PC-3 (cell line): ENCODE data around the gene HOXC10. TPM values are rescaled to one million over a fixed set of nuclear protein-coding genes. Genes with fewer than 3 reads are reported as not detected.
A peak's percentile ranks its signal among the peaks of the same experiment; 100 is the strongest.

Experiments used
- ATAC-seq: fragments of 200-7000 bp; cut with Tn5 transposase; 2 replicates; pipeline ENCODE4 v1.9.1; 2020; ENCODE audit warnings: mild to moderate bottlenecking, moderate library complexity
- BruUV-seq: library from RNA; stranded (reverse); fragments of 400-500 nt; replicated peaks from 2 replicates; lab custom pipeline; 2021; lab: Mats Ljungman, UMichigan
- CTCF ChIA-PET: fragments of 300-600 bp; sonication (Branson Sonifier 250); formaldehyde crosslinking; loops from one replicate; lab custom pipeline; 2022; ENCODE audit warnings: antibody characterized with exemption; lab: Charles Lee
- POLR2A ChIA-PET: fragments of 300-600 bp; sonication (Branson Sonifier 250); formaldehyde crosslinking; loops from one replicate; lab custom pipeline; 2022; ENCODE audit warnings: antibody characterized with exemption; ENCODE audit not compliant: unreplicated experiment; lab: Charles Lee
- DNase-seq: peaks from one replicate; pipeline ENCODE4 v3.0.0-alpha.2; 2015
- H2AFZ ChIP-seq: fragments of 300-600 bp; sonication (generic); 2 replicates; pipeline ENCODE4 v1.6.0; 2016; ENCODE audit warnings: antibody characterized with exemption, low read length
- H3F3A ChIP-seq: fragments of 300-600 bp; sonication (generic); one replicate; pipeline ENCODE4 v1.6.0; 2017; ENCODE audit warnings: antibody characterized with exemption, low read length, control low read depth, mild to moderate bottlenecking; ENCODE audit not compliant: unreplicated experiment
- H3K27ac ChIP-seq: fragments of 300-600 bp; sonication (generic); 2 replicates; pipeline ENCODE4 v1.5.1; 2016; ENCODE audit warnings: mild to moderate bottlenecking, low read length
- H3K27me3 ChIP-seq: fragments of 300-600 bp; sonication (generic); 2 replicates; pipeline ENCODE4 v1.6.1; 2016; ENCODE audit warnings: low read length, mixed read lengths
- H3K36me3 ChIP-seq: fragments of 300-600 bp; sonication (generic); 2 replicates; pipeline ENCODE4 v1.6.1; 2016; ENCODE audit warnings: low read depth, mixed run types, low read length, mixed read lengths
- H3K4me1 ChIP-seq: fragments of 300-600 bp; sonication (generic); 2 replicates; pipeline ENCODE4 v1.5.1; 2016; ENCODE audit warnings: low read length; ENCODE audit not compliant: insufficient read depth
- H3K4me2 ChIP-seq: fragments of 300-600 bp; sonication (generic); 2 replicates; pipeline ENCODE4 v1.6.0; 2016; ENCODE audit warnings: low read length
- H3K4me3 ChIP-seq: fragments of 300-600 bp; sonication (generic); 2 replicates; pipeline ENCODE4 v1.5.1; 2016; ENCODE audit warnings: mild to moderate bottlenecking, low read length, mixed read lengths
- H3K79me2 ChIP-seq: fragments of 300-600 bp; sonication (generic); 2 replicates; pipeline ENCODE4 v1.6.1; 2017; ENCODE audit warnings: low read length, mixed read lengths
- H3K9ac ChIP-seq: fragments of 300-600 bp; sonication (generic); 2 replicates; pipeline ENCODE4 v1.6.0; 2016; ENCODE audit warnings: mild to moderate bottlenecking, low read length
- H3K9me2 ChIP-seq: fragments of 300-600 bp; sonication (generic); replicated peaks from 2 replicates; pipeline ENCODE4 v1.6.1; 2016; ENCODE audit warnings: mixed run types, low read length, mixed read lengths
- H3K9me3 ChIP-seq: fragments of 300-600 bp; sonication (generic); 2 replicates; pipeline ENCODE4 v1.6.1; 2016; ENCODE audit warnings: low read length, mixed read lengths
- H4K20me1 ChIP-seq: fragments of 300-600 bp; sonication (generic); 2 replicates; pipeline ENCODE4 v1.6.1; 2016; ENCODE audit warnings: low read length, mixed read lengths
- EZH2 ChIP-seq: fragments of 300-600 bp; sonication (generic); IDR thresholded peaks from one replicate; pipeline ENCODE4 v1.6.1; 2017; ENCODE audit warnings: antibody characterized with exemption, mild to moderate bottlenecking, low read length; ENCODE audit not compliant: unreplicated experiment
- EZH2phosphoT487 ChIP-seq: fragments of 300-600 bp; sonication (generic); IDR thresholded peaks from 2 replicates; pipeline ENCODE4 v1.6.1; 2018; ENCODE audit warnings: mild to moderate bottlenecking, antibody characterized with exemption, low read length, borderline replicate concordance
- intact Hi-C: fragments of 100-400 bp; cut with micrococcal nuclease; formaldehyde crosslinking; loops from 2 replicates; pipeline ENCODE4 v1.9.0; 2023
- total RNA-seq: library from RNA; depleted of rRNA; stranded (reverse); fragments of >200 nt; gene quantifications from 2 replicates; pipeline ENCODE4 v1.2.3, GENCODE V29; 2014
- TF ChIP-seq, protein P1 (sequence below): fragments of 300-600 bp; sonication (generic); conservative IDR thresholded peaks from 2 replicates; pipeline ENCODE4 v1.5.1; 2017; ENCODE audit warnings: antibody characterized with exemption, low read depth, mild to moderate bottlenecking, low read length

HOXC10 gene
- total RNA-seq, 1 experiment from 2014 or later = 0.69 TPM

DNA sequence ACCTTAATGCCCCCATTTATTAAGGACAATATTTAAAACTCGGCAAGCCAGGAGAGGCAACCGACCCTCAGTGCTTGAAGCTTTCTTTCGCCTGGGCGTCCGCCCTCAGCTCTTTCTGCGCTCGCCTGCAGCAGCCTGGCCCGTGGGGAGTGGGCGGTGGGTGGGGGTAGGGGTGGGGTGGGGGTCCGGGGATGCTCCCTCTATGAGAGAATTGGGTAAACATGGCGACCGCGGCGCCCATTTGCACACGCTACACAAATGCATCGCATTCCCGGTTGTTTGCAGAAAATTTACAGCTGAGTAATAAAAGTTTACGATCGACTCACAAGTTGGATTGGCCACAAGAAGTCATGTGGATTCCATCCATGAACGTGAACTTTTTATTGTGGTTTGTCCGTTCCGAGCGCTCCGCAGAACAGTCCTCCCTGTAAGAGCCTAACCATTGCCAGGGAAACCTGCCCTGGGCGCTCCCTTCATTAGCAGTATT, 31.6 kb downstream of the HOXC10 start:
- H3K9me3 ChIP-seq = no peaks in the 10 kb centered on the region
- CTCF ChIA-PET = interaction anchor here (0.8 to 1.9 kb wide), 5 partner anchors 8 to 235 kb away, joined by 3 to 23 read pairs (median 4); partner anchors contain the start of genes HOXC5 and HOXC8
- peak overlapping the region; percentile 95 for H2AFZ ChIP-seq
- no peaks in the 10 kb centered on the region for H3F3A ChIP-seq
- peaks cover 31% of the 10 kb centered on the region for H3K4me1 ChIP-seq
- ATAC-seq (peak; percentile 39), DNase-seq (peak; percentile 89)
- H3K4me3 ChIP-seq = peak overlapping the region; percentile 96
- peak overlapping the region; percentile 68 for H3K27ac ChIP-seq
- POLR2A ChIA-PET = interaction anchor here (0.5 to 1.6 kb wide), 2 partner anchors 264 to 309 kb away, joined by 4 to 15 read pairs; partner anchors contain the start of gene HNRNPA1
- H4K20me1 ChIP-seq = no peaks in the 10 kb centered on the region
- no peaks in the 10 kb centered on the region for H3K36me3 ChIP-seq
- BruUV-seq = no TSS peak
- peak overlapping the region; percentile 89 for H3K9ac ChIP-seq
- peaks cover 45% of the 10 kb centered on the region for H3K79me2 ChIP-seq
- intact Hi-C loops = no loop called here
- H3K9me2 ChIP-seq = no peaks in the 10 kb centered on the region
- no peak for TF ChIP-seq EZH2phosphoT487
- no peak for TF ChIP-seq EZH2
- TF ChIP-seq, protein P1, sequence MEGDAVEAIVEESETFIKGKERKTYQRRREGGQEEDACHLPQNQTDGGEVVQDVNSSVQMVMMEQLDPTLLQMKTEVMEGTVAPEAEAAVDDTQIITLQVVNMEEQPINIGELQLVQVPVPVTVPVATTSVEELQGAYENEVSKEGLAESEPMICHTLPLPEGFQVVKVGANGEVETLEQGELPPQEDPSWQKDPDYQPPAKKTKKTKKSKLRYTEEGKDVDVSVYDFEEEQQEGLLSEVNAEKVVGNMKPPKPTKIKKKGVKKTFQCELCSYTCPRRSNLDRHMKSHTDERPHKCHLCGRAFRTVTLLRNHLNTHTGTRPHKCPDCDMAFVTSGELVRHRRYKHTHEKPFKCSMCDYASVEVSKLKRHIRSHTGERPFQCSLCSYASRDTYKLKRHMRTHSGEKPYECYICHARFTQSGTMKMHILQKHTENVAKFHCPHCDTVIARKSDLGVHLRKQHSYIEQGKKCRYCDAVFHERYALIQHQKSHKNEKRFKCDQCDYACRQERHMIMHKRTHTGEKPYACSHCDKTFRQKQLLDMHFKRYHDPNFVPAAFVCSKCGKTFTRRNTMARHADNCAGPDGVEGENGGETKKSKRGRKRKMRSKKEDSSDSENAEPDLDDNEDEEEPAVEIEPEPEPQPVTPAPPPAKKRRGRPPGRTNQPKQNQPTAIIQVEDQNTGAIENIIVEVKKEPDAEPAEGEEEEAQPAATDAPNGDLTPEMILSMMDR = no peak
- peak overlapping the region; percentile 100 for H3K4me2 ChIP-seq
- H3K27me3 ChIP-seq = no peaks in the 10 kb centered on the region

DNA sequence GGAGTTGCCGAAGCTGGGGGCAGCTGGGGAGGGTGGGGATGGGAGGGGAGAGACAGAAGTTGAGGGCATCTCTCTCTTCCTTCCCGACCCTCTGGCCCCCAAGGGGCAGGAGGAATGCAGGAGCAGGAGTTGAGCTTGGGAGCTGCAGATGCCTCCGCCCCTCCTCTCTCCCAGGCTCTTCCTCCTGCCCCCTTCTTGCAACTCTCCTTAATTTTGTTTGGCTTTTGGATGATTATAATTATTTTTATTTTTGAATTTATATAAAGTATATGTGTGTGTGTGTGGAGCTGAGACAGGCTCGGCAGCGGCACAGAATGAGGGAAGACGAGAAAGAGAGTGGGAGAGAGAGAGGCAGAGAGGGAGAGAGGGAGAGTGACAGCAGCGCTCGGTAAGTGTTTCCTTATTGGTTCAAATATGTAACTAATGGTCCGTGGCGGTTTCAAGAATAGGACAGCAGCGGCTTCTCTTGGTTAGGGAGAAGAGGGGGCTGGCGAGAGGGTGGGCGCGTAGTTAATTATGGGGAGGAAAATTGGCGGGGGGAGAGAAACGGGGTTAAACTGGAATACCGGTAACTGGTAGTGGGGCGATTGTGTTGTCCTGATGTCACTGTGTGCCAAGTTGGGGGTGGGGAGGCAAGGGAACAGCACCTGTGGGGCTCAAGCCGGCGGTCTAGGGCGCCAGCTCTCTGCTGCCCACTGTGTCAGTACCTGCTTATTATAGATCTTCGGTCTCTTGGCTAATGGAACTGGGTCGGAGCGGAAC, 32.3 kb downstream of the HOXC10 start:
- Histone ChIP-seq H3K9me3 (no peaks in the 10 kb centered on the region), H3K4me2 (peak overlapping the region; percentile 100), H3K36me3 (no peaks in the 10 kb centered on the region), H3F3A (no peaks in the 10 kb centered on the region), H3K27me3 (no peaks in the 10 kb centered on the region), H2AFZ (peak overlapping the region; percentile 87), H3K9me2 (no peaks in the 10 kb centered on the region), H4K20me1 (no peaks in the 10 kb centered on the region), H3K9ac (peak overlapping the region; percentile 89), H3K79me2 (peaks cover 51% of the 10 kb centered on the region), H3K4me1 (peaks cover 26% of the 10 kb centered on the region), H3K27ac (peak overlapping the region; percentile 38), H3K4me3 (peak overlapping the region; percentile 96)
- ATAC-seq (peak; percentile 51), DNase-seq (peak; percentile 22)
- TF ChIP-seq, protein P1 = peak; percentile 19; the same call in 1 of the 2 replicates
- TF ChIP-seq EZH2phosphoT487 (no peak), EZH2 (no peak)
- intact Hi-C loops = no loop called here
- TSS peak; percentile 53 for BruUV-seq
- POLR2A ChIA-PET = interaction anchor here (0.5 to 1.6 kb wide), 5 partner anchors 15 to 263 kb away, joined by 3 to 11 read pairs (median 4); partner anchors contain the start of gene HNRNPA1
- CTCF ChIA-PET = interaction anchor here (0.7 to 1.9 kb wide), 7 partner anchors 8 to 184 kb away, joined by 3 to 23 read pairs (median 12); partner anchors contain the start of genes HOXC5 and HOXC8
